Measurements from ENCODE around the gene DDIAS.
"Not testable (repeated sequence)": the region's sequence is repeated elsewhere in the genome, so short reads cannot be mapped to it uniquely, and the experiment has no call there.

- TF ChIP-seq POLR2AphosphoS5 (IDR thresholded peaks at IDR 0.05; ENCODE audit: low read depth, low read length); TAF1 (IDR thresholded peaks at IDR 0.05; ENCODE audit: borderline replicate concordance, low read depth, low read length); POLR2A (IDR thresholded peaks at IDR 0.05; ENCODE audit: low read depth, low read length): not testable (repeated sequence)
Observed at GRCh38 chr11:82950502-82950901, 49.0 kb downstream of the DDIAS start.
